LNCaP clone FGC (cell line): ENCODE results near the gene MLXIPL.

Source experiments
- DNase-seq: peaks from one replicate; pipeline ENCODE4 v3.0.0-alpha.2; 2011; ENCODE audit warnings: low read depth
- H3K4me3 ChIP-seq: 2 replicates; pipeline ENCODE4 v1.5.1; 2011; ENCODE audit warnings: mild to moderate bottlenecking, low read depth, low read length, control low read depth
- TF ChIP-seq, protein P1 (sequence below): IDR thresholded peaks from 2 replicates; pipeline ENCODE4 v1.5.1; 2012; ENCODE audit warnings: mild to moderate bottlenecking; ENCODE audit not compliant: control insufficient read depth, insufficient read depth; ENCODE audit errors: extremely low read depth

The MLXIPL gene

DNA sequence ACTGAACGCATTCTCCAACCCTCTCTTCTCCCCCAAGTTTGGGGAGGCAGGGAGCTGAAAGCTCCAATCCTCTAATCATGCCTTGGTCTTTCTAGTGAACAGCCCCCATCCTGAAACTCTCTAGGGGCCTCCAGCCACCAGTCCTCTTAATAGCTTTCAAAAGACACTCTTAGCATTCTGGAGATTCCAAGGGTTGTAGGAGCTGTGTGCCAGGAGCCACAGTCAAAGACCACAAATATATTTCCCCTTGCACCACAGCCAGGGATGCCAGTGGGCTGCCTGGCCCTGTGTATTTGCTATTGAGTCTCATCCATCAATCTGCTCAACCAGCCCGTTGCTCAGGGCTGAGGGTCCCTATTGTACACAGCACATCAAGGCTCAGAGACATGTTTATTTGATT, 18.5 kb upstream of the MLXIPL start:
- no peak for DNase-seq
- no peak overlapping the region for H3K4me3 ChIP-seq
- TF ChIP-seq, protein P1, sequence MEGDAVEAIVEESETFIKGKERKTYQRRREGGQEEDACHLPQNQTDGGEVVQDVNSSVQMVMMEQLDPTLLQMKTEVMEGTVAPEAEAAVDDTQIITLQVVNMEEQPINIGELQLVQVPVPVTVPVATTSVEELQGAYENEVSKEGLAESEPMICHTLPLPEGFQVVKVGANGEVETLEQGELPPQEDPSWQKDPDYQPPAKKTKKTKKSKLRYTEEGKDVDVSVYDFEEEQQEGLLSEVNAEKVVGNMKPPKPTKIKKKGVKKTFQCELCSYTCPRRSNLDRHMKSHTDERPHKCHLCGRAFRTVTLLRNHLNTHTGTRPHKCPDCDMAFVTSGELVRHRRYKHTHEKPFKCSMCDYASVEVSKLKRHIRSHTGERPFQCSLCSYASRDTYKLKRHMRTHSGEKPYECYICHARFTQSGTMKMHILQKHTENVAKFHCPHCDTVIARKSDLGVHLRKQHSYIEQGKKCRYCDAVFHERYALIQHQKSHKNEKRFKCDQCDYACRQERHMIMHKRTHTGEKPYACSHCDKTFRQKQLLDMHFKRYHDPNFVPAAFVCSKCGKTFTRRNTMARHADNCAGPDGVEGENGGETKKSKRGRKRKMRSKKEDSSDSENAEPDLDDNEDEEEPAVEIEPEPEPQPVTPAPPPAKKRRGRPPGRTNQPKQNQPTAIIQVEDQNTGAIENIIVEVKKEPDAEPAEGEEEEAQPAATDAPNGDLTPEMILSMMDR = no peak

DNA sequence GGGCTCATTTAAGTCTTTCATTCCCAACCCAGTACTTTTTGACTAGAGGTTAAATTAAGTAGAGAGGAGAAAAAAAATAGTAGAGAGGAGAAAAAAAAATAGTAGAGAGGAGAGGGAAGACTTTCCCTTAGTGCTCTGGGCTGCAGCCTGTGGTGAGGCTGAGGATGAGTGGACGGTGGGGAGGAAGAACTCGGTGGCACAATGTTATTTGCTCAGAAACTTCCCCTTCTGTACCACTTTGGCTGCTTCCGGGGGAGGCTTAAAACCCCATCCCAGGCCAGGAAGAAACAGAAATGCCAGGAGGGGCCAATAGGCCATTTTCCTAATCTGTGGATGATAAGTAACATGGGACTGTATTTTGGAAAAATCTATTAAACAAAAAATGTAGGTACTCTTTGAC, 14.6 kb upstream of the MLXIPL start:
- no peak for DNase-seq
- TF ChIP-seq, protein P1 = no peak
- H3K4me3 ChIP-seq = no peak overlapping the region

DNA sequence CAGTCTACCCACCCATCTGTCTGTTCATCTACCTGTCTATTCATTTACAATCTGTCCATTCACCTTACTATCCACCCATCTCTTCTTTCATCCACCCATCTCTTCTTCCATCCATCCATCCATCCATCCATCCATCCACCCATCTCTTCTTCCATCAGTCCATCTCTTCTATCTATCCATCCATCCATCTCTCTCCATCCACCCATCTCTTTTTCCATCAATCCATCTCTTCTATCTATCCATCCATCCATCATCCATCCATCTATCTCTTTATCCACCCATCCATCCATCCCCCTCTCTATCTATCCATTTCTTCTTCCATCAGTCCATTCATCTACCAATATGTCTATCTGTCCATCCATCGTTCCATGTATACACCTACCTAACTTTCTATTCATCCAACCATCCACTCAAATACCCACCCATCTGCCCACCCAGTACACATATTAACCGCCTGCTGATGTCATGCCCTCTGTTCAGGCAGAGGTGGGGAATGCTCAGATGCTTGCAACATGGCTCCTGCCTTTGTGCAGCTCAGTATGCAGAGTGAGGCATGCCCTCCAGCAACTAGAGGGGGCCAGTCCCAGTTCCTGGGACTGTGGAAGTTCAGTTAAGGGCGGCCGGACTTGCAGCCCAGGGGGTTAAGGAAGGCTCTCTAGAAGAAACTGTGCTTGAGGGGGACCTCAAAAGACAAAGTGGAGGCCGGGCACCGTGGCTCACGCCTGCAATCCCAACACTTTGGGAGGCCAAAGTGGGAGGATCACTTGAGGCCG, 11.3 kb upstream of the MLXIPL start:
- no peak overlapping the region for H3K4me3 ChIP-seq
- TF ChIP-seq, protein P1 = no peak
- no peak for DNase-seq

DNA sequence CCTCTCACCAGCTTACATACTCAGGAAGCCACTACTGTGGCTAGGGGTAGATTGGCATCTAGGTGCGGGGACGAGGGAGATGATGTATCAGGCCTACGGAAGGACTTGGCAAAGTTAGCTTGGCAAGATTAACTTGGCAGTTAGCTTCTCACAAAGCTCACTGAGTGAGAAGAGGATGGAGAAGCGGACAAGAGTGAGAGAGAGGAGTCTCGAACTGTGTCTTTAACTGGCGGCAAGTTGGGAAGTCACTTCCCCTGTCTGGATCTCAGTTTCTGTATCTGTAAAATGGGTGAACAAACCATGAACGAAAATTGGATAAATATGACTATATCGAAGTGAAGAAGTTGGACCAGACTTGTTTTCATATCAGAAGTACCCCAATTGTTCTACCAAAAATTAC, 9.5 kb upstream of the MLXIPL start:
- no peak overlapping the region for H3K4me3 ChIP-seq
- no peak for DNase-seq
- TF ChIP-seq, protein P1 = no peak

DNA sequence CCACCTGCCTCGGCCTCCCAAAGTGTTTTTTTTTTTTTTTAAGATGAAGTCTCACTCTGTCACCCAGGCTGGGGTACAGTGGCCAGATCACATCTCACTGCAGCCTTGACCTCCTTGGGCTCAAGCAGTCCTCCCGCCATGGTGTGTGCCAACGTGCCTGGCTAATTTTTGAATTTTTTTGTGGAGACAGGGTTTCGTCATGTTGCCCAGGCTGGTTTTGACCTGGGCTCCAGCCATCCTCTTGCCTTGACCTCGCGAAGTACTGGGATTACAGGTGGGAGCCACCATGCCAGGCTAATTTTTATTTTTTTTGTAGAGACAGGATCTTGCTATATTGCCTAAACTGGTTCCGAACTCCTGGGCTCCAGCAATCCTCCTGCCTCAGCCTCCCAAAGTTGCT, 9.0 kb upstream of the MLXIPL start:
- H3K4me3 ChIP-seq = no peak overlapping the region
- TF ChIP-seq, protein P1 = no peak
- DNase-seq = no peak

DNA sequence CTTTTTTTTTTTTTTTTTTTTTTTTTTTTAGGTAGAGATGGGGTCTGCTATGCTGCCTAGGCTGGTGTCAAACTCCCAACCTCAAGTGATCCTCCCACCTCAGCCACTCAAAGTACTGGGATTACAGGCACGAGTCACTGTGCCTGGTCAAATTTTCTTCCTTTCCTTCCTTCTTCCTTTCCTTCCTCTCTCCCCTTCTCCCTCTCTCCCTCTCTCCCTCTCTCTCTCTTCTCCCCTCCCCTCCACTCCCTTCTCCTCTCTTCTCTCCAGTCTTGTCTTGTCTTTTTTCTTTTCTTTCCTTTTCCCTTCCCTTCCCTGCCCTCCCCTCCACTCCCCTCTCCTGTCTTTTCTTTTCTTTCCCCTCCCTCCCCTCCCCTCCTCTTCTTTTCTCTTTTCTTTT, 7.2 kb upstream of the MLXIPL start:
- TF ChIP-seq, protein P1 = no peak
- H3K4me3 ChIP-seq = no peak overlapping the region
- no peak for DNase-seq

DNA sequence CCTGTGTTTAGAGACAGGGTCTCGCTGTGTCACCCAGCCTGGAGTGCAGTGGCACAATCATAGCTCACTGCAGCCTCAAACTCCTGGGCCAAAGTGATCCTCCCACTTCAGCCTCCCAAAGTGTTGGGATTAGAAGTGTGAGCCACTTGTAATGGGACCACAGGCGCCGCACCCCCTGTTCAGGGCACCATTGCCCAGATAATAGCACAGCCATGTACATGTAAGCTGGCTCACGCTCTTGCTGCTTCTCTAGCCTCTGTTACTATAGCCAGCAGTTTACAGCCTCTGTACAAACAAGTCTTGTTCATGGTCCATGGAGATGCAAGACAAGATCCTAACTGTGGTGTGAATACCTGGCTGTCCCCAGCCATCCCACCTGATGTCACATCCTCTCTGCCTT, 4.2 kb upstream of the MLXIPL start:
- H3K4me3 ChIP-seq = no peak overlapping the region
- TF ChIP-seq, protein P1 = no peak
- DNase-seq = no peak
